Activated CD4-positive, alpha-beta T cell treated with anti-CD3 and anti-CD28 coated beads for 4 hours (primary cell): Measurements from ENCODE around the gene ACOXL.

Experiments
- DNase-seq, 2 donors: peaks; one replicate each; pipeline ENCODE4 v3.0.0-alpha.2; 2020

Gene ACOXL

GRCh38 chr2:110881908-110882307, 149.5 kb downstream of the ACOXL start:
- DNase-seq, result no peak

GRCh38 chr2:110883406-110883805, 151.0 kb downstream of the ACOXL start:
- no peak for DNase-seq

- DNase-seq, result no peak
These were observed 152.9 kb downstream of the ACOXL start for GRCh38 chr2:110885256-110885655.

GRCh38 chr2:110886826-110887573, 154.6 kb downstream of the ACOXL start:
- DNase-seq, result no peak

GRCh38 chr2:110888411-110888810, 156.0 kb downstream of the ACOXL start:
- DNase-seq, result no peak

- no peak for DNase-seq
These were observed 159.3 kb downstream of the ACOXL start for GRCh38 chr2:110891626-110892025.

GRCh38 chr2:110896226-110896625, 163.9 kb downstream of the ACOXL start:
- no peak for DNase-seq

- no peak for DNase-seq
These were observed 165.6 kb downstream of the ACOXL start for GRCh38 chr2:110897966-110898365.

- no peak for DNase-seq
These were observed 167.8 kb downstream of the ACOXL start for GRCh38 chr2:110900191-110900590.

- DNase-seq, result no peak
These were observed 171.2 kb downstream of the ACOXL start for GRCh38 chr2:110903548-110903947.

GRCh38 chr2:110904116-110904778, 171.9 kb downstream of the ACOXL start:
- DNase-seq, result no peak

- DNase-seq, result no peak
These were observed 172.4 kb downstream of the ACOXL start for GRCh38 chr2:110904779-110905148.

GRCh38 chr2:110905217-110905616, 172.8 kb downstream of the ACOXL start:
- DNase-seq, result no peak

- no peak for DNase-seq
These were observed 174.4 kb downstream of the ACOXL start for GRCh38 chr2:110906613-110907298.

- DNase-seq, result no peak
These were observed 177.1 kb downstream of the ACOXL start for GRCh38 chr2:110909501-110909900.

GRCh38 chr2:110910423-110910822, 178.1 kb downstream of the ACOXL start:
- no peak for DNase-seq

- DNase-seq, result no peak
These were observed 187.4 kb downstream of the ACOXL start for GRCh38 chr2:110919738-110920137.

- no peak for DNase-seq
These were observed 193.1 kb downstream of the ACOXL start for GRCh38 chr2:110925479-110925878.

- DNase-seq, result no peak
These were observed 195.2 kb downstream of the ACOXL start for GRCh38 chr2:110927526-110927925.

- DNase-seq, result no peak
These were observed 197.2 kb downstream of the ACOXL start for GRCh38 chr2:110929528-110929927.

GRCh38 chr2:110931648-110932047, 199.3 kb downstream of the ACOXL start:
- DNase-seq, result no peak

- DNase-seq, result no peak
These were observed 201.0 kb downstream of the ACOXL start for GRCh38 chr2:110933420-110933819.

GRCh38 chr2:110934948-110935347, 202.6 kb downstream of the ACOXL start:
- no peak for DNase-seq

- no peak for DNase-seq
These were observed 208.1 kb downstream of the ACOXL start for GRCh38 chr2:110940376-110940910.
